GM06990 (cell line): ENCODE measurements around the gene FOXA3.

Experiments used
- DNase-seq: peaks from one replicate; pipeline ENCODE4 v3.0.0-alpha.2; 2011; ENCODE audit not compliant: insufficient read length; ENCODE audit errors: extremely low read depth
- H3K27me3 ChIP-seq: replicated peaks from 2 replicates; pipeline ENCODE4 v1.6.0; 2011; ENCODE audit warnings: low read length; ENCODE audit not compliant: control insufficient read depth, insufficient read depth
- H3K36me3 ChIP-seq: 2 replicates; pipeline ENCODE4 v1.5.1; 2011; ENCODE audit warnings: low read length; ENCODE audit not compliant: control insufficient read depth, insufficient read depth
- H3K4me3 ChIP-seq: replicated peaks from 2 replicates; pipeline ENCODE4 v1.5.1; 2011; ENCODE audit warnings: low read depth, mild to moderate bottlenecking, control low read depth, low read length
- CTCF ChIP-seq: IDR thresholded peaks from 2 replicates; pipeline ENCODE4 v1.5.1; 2011; ENCODE audit warnings: low read length, control low read depth, mild to moderate bottlenecking, inconsistent platforms; ENCODE audit not compliant: insufficient read depth, poor library complexity, severe bottlenecking

FOXA3 gene

GRCh38 chr19:45817725-45818301 is 46.3 kb upstream of the FOXA3 start:
- no peak for TF ChIP-seq CTCF
- Histone ChIP-seq H3K36me3 (peaks cover 23% of the 10 kb centered on the region), H3K27me3 (no peaks in the 10 kb centered on the region), H3K4me3 (no peak overlapping the region)
- DNase-seq, result no peak

- DNase-seq, result no peak
- Histone ChIP-seq H3K4me3 (no peak overlapping the region), H3K36me3 (peaks cover 32% of the 10 kb centered on the region), H3K27me3 (no peaks in the 10 kb centered on the region)
- TF ChIP-seq CTCF, result no peak
These were observed 44.4 kb upstream of the FOXA3 start for GRCh38 chr19:45819769-45820168.

GRCh38 chr19:45820413-45821102 is 43.6 kb upstream of the FOXA3 start:
- peaks cover 40% of the 10 kb centered on the region for H3K36me3 ChIP-seq

GRCh38 chr19:45821103-45821521 is 43.0 kb upstream of the FOXA3 start:
- no peak for DNase-seq
- H3K27me3 ChIP-seq, result no peaks in the 10 kb centered on the region
- no peak for TF ChIP-seq CTCF
- no peak overlapping the region for H3K4me3 ChIP-seq
- H3K36me3 ChIP-seq, result peaks cover 45% of the 10 kb centered on the region

More at GRCh38 chr19:45820413-45821102, 43.6 kb upstream of the FOXA3 start:
- DNase-seq, result no peak
- Histone ChIP-seq H3K27me3 (no peaks in the 10 kb centered on the region), H3K4me3 (no peak overlapping the region)
- TF ChIP-seq CTCF, result no peak

- no peak overlapping the region for H3K4me3 ChIP-seq
- TF ChIP-seq CTCF, result no peak
- H3K27me3 ChIP-seq, result no peaks in the 10 kb centered on the region
- DNase-seq, result no peak
- peaks cover 47% of the 10 kb centered on the region for H3K36me3 ChIP-seq
These were observed 42.6 kb upstream of the FOXA3 start for GRCh38 chr19:45821570-45821969.
